Motor neuron (in vitro differentiated cells): ENCODE data around the gene OSGIN1. TPM values are rescaled to one million over a fixed set of nuclear protein-coding genes. Genes with fewer than 3 reads are reported as not detected.

Source experiments
- ATAC-seq, 8 experiments: fragments of 200-7000 bp; cut with Tn5 transposase; replicated peaks in 6 of 8; 2 replicates each; pipeline ENCODE4 v1.8.0; 2021; ENCODE audit warnings: mild to moderate bottlenecking in 8 of 8, moderate library complexity in 8 of 8
- H3K27ac ChIP-seq, 2 donors: fragments of 250-450 bp; sonication (Bioruptor Pico); 2 replicates each; pipeline ENCODE4 v1.9.0; 2021; ENCODE audit warnings: antibody characterized with exemption in 2 of 2, mild to moderate bottlenecking in 2 of 2, moderate library complexity in 1 of 2
- H3K4me1 ChIP-seq, 2 donors: fragments of 250-450 bp; sonication (Bioruptor Pico); replicated peaks in 1 of 2; 2 replicates each; pipeline ENCODE4 v1.6.1; 2021; ENCODE audit warnings: antibody characterized with exemption in 2 of 2, mild to moderate bottlenecking in 2 of 2, moderate library complexity in 1 of 2
- H3K4me3 ChIP-seq, 5 donors: fragments of 250-450 bp; sonication (Bioruptor Pico); 2 replicates each; pipeline ENCODE4 v1.9.0; 2021; ENCODE audit warnings: antibody characterized with exemption in 5 of 5, mild to moderate bottlenecking in 5 of 5, moderate library complexity in 4 of 5
- WGBS, 10 experiments: fragments of 450-650 bp; shearing (Covaris generic); methylation state at CpG; one replicate each; pipeline ENCODE4 v1.0.0; 2022; 5-methylcytosine and 5-hydroxymethylcytosine counted together
- in situ Hi-C, 9 experiments: fragments of 400-800 bp; cut with MboI; loops; one replicate each; pipeline ENCODE4 v1.15.0; 2021; ENCODE audit warnings: low sequenced_read_pairs in 9 of 9, low pct_unique_long_range_greater_than_20kb in 2 of 9; ENCODE audit not compliant: unreplicated experiment in 9 of 9
- total RNA-seq, 8 experiments: library from RNA; unstranded; fragments of 300-600 nt; gene quantifications; 2 replicates each; pipeline versions ENCODE4 v1.2.3 to v1.2.4, GENCODE V29; 2022

Gene OSGIN1
- total RNA-seq, 8 experiments from 2014 or later = 0.92 to 14.8 (median 2.0) TPM

DNA sequence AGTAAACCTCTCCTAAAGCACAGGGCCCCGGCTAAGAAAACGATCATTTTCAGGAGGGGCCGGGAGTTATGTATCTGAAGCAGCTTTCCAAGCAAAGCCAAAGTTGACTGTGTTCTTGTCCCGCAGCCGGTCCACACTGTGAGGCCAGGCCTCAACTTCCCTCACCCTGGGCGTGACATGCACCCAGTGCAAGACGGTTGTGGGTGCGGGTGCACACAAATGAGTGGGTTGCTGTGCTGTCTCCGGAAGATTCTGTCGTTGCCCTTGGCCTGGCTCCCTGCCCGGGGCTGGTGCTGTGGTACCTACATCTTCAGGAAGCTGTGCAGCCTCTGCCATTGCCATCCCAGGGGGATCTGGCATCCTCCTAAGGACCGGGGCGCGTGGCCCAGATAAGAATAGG is 37.5 kb upstream of the OSGIN1 start:
- WGBS, 10 experiments = 80 to 100% (median 98%) methylated on average over 1 to 11 of the region's 14 CpGs; no CpG with 5 or more reads in 4 of the 10 experiments
- ATAC-seq = no peak

DNA sequence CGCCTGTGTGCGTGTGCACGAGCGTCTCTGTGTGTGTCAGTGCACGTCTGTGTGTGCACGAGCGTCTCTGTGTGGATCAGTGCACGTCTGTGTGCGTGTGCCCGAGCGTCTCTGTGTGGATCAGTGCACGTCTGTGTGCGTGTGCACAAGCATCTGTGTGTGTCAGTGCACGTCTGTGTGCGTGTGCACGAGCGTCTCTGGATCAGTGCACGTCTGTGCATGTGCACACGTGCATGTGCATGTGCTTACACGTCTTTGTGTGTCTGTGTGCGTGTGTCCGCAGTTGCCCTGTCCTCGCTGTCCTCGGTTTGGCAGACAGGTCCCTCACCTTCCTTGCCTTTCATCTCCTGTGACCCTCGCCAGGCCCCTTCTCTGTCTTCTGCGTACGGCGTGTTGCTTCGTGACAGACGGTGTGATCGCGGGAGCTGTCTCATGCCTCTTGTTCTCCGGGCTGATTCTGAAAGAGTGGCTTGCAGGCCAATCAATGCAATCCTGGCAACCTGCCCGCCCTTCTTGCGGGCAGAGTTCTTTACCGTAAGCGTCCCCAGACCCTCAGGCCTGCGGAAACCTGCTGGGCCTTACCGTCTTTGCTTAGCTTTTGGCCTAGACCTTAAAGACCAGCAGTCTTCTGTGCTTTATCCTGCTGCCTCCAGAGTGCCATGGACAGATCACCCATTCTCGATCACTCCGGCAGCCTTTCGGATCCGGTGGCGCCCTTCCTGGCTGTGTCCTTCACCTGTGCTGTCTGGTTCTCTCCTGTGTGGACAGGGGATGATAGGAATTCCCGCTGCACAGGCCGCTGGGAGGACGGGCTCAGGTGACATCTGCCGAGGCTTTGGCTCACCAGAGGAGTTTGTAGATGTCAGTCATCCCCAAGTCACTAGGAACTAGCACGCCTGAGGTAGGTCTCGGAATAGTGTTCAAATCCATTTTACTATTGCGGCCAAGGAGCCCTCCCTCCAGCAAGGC is 35.6 kb upstream of the OSGIN1 start:
- no peak overlapping the region for H3K4me3 ChIP-seq
- 93 to 100% (median 95%) methylated on average over 1 to 16 of the region's 51 CpGs; no CpG with 5 or more reads in 3 of the 10 experiments for WGBS, 10 experiments
- no peaks in the 10 kb centered on the region for H3K4me1 ChIP-seq
- no peak overlapping the region for H3K27ac ChIP-seq
- in situ Hi-C loops = no loop called here
- no peak for ATAC-seq

More for the DNA sequence above, 37.5 kb upstream of the OSGIN1 start:
- H3K4me3 ChIP-seq = no peak overlapping the region
- no peak overlapping the region for H3K27ac ChIP-seq
- H3K4me1 ChIP-seq = no peaks in the 10 kb centered on the region
- in situ Hi-C loops = no loop called here

DNA sequence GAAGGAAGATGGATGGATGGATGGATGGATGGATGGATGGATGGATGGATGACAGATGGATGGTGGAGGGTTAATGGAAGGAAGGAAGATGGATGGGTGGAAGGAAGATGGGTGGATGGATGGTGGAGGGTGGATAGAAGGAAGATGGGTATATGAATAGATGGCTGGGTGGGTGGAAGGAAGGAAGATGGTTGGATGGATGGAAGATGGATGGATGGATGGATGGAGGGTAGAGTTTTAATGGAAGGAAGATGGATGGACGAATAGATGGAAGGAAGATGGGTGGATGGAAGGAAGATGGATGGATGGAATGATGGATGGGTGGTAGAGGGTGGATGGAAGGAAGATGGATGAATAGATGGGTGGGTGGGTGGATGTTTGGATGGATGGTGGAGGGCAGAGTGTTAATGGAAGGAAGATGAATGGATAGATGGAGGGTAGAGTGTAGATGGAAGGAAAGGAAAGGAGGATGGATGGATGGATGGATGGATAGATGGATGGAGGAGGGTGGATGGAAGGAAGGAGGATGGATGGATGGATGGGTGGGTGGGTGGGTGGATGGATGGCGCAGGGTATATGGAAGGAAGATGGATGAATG is 32.0 kb upstream of the OSGIN1 start:
- in situ Hi-C loops = no loop called here

DNA sequence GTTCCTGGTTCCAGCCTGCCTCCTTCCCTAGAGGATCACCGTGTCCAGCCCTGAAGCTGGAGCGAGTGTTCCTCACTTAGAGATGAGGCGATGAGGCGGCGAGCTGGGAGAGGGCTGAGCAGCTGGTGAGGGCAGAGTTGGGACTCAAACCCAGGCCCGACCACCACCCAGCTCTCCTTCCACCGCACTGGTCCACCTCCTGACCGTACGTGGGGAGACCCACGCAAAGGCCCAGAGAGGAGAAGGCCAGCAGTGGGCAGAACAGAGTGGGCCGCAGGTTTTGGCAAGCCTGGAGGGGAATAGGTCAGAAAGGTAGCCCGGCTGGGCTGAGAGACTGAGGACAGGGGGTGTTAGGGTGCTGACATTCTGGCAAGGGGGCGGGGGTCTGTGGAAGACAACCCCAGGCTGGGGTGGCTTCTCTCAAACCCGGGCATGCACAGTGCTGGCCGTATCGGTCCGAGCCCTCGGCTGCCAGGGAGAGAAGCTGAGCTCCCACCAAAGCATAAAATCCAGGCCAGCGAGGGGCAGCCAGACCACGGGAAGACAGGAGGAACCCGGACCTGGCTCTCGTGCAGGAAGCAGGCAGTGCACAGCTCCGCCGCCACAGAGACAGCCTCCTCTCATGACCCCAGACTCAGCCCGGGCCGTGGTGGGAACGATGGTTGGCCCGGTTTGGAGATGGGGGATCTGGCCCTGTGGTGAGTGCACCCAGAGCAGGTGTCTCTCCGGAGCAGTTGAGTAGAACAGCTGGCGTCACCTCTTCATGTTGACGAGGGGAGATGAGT is 29.3 kb upstream of the OSGIN1 start:
- Histone ChIP-seq H3K27ac (peak overlapping the region in 1 of 2 donors; percentile 3), H3K4me3 (no peak overlapping the region), H3K4me1 (peaks cover 11 to 13% of the 10 kb centered on the region in 2 donors)
- 80 to 98% (median 89%) methylated on average over 2 to 8 of the region's 31 CpGs; no CpG with 5 or more reads in 4 of the 10 experiments for WGBS, 10 experiments
- ATAC-seq = no peak
- in situ Hi-C loops = no loop called here

More for the DNA sequence above, 32.0 kb upstream of the OSGIN1 start:
- Histone ChIP-seq H3K4me3 (no peak overlapping the region), H3K27ac (no peak overlapping the region), H3K4me1 (peaks cover 10 to 11% of the 10 kb centered on the region in 2 donors)
- WGBS, 10 experiments = 17 to 93% (median 63%) methylated on average over 1 of the region's 2 CpGs; no CpG with 5 or more reads in 2 of the 10 experiments
- no peak for ATAC-seq

DNA sequence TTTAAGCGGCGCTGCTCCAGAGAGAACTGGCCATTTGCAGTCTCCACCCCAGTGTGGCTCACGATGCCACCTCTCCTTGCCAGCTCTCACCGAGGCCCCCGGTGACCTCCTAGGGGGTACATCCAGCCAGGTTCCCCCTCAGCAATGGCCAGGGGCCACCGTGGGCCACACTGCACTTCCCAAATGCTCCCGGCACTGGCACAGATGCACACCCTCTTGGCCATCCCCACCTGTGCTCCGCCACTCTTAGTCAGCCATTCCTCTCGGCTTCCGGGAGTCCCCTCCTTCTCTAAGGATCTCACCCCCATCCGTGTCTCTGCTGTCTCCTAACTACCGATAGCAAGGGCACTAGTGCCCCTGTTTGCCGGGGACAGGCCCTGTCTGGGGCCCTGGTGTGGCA is 28.4 kb upstream of the OSGIN1 start:
- no peak overlapping the region for H3K4me3 ChIP-seq
- in situ Hi-C loops = loop anchor here in 1 of 9 experiments (25.0 kb wide), 1 partner anchor 563 kb away; no protein-coding TSS in a partner anchor
- 83 to 100% (median 94%) methylated on average over 2 to 5 of the region's 13 CpGs; no CpG with 5 or more reads in 5 of the 10 experiments for WGBS, 10 experiments
- no peak overlapping the region for H3K27ac ChIP-seq
- ATAC-seq = no peak
- peaks cover 11 to 13% of the 10 kb centered on the region in 2 donors for H3K4me1 ChIP-seq

DNA sequence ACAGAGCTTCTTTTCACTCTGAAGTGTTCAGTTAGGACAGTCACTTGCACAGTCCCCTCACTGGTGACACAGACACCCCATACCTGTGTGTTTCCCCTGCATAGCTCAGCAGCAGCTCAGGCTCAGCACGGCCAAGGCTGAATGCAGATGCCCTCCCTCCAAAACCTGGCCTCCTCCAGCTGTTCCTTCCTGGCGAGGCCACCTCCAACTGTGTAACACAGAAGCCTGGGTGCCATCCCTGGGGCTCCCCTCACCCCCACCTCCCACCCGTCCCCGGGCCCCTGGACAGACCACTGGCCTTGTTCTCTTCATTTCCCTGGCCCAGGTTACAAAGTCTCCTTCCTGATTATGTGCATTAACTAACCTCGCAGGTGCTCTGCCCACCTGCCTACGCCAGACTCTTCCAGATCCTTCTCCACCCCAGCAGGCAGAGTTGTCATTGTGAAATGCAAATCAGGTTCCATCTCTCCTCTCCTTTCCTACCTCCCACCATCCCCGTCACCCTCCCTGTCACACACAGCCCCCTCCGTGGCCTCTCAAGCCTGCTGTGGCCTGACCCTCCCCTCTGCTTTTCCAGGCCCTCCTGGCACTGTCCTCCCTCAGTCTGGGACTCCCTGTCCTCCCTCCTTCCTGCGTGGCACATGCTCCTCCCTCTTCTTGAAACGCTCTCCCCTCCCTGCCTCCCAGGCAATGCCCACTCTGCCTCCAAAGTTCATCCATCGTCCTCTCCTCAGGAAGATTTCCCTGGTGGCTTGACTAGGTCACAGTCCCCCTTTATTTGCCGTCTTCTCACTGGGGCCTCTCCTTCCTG is 27.7 kb upstream of the OSGIN1 start:
- ATAC-seq = no peak
- no peak overlapping the region for H3K4me3 ChIP-seq
- no peak overlapping the region for H3K27ac ChIP-seq
- WGBS, 10 experiments = 40 to 100% (median 79%) methylated on average over 1 to 4 of the region's 12 CpGs; no CpG with 5 or more reads in 4 of the 10 experiments
- peaks cover 11 to 13% of the 10 kb centered on the region in 2 donors for H3K4me1 ChIP-seq
- in situ Hi-C loops = loop anchor here in 1 of 9 experiments (25.0 kb wide), 1 partner anchor 562 kb away; no protein-coding TSS in a partner anchor

DNA sequence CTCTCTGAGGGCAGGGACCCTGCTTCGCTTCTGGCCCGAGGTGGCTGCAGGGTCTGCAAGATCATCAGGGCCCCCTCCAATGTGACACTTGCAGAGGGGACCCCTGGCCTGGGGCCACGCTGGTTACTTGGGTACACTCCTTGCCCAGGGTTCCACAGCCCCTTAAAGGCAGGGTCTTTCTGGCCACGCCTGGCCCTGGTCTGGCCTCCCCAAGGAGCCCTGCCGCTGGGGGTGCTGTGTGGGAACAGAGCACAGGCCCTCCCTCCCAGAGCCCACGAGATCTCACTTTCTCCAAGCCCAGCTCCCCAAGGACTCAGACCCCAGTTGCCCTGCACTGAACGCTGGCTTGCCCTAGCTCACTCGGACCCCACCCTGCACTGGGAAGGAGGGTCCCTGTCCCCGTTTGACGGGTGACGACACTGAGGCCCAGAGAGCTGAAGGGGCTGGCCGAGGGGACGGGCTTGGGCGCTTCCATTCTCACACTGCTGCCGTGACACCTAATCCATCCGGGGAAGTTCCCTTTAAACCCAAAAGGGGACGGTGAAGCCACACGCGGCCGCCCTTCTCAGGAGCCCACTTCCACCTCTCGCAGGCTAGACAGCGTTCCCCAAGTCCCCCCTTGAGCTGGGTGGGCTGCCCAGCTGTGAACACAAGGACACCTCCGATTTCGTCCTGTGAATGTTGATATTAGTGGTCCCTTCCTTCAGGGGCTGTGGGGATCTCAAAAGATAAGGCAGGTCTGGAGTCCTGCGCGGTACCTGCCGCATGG is 26.9 kb upstream of the OSGIN1 start:
- in situ Hi-C loops = loop anchor here in 1 of 9 experiments (25.0 kb wide), 1 partner anchor 561 kb away; no protein-coding TSS in a partner anchor
- 20 to 100% (median 59%) methylated on average over 1 to 13 of the region's 27 CpGs; no CpG with 5 or more reads in 3 of the 10 experiments for WGBS, 10 experiments
- peaks cover 11 to 13% of the 10 kb centered on the region in 2 donors for H3K4me1 ChIP-seq
- peak in 6 of 8 experiments; percentile 4 to 37 (median 16) for ATAC-seq
- no peak overlapping the region for H3K4me3 ChIP-seq
- H3K27ac ChIP-seq = no peak overlapping the region

DNA sequence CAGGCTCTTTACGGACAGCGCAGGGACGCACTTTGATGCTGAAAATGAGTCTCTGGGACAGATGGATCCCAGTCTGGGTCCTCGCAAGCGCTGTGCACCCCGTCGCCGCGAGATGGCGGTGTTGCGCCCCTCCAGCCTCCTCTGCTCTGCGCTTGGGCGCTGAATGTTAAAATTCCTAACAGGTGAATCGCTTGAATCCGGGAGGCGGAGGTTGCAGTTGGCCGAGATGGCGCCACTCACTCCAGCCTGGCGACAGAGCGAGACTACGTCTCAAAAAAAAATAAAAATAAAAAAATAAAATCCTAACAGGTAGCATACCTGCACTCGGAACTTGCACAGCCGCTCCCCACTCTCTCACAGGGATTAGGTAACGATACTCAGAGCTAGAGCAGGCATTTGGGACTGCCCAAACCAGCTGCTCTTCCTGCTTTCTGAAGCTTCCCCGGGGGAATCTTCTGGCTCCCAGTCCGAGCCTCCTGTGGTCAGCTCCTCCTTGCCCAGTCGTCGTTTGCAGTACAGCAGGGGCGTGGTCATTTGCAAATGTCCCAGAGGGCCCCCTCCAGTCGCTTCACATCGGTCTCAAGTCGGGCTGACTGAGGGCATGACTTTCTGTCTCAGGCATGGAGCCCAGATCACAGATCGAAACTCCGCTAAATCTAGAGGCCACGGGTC is 26.2 kb upstream of the OSGIN1 start:
- peak; percentile 83 to 97 (median 88) for ATAC-seq
- 3 to 50% (median 20%) methylated on average over 2 to 21 of the region's 35 CpGs; no CpG with 5 or more reads in 1 of the 10 experiments for WGBS, 10 experiments
- Histone ChIP-seq H3K4me1 (peaks cover 11 to 13% of the 10 kb centered on the region in 2 donors), H3K4me3 (no peak overlapping the region), H3K27ac (no peak overlapping the region)
- in situ Hi-C loops = loop anchor here in 1 of 9 experiments (25.0 kb wide), 1 partner anchor 560 kb away; no protein-coding TSS in a partner anchor

DNA sequence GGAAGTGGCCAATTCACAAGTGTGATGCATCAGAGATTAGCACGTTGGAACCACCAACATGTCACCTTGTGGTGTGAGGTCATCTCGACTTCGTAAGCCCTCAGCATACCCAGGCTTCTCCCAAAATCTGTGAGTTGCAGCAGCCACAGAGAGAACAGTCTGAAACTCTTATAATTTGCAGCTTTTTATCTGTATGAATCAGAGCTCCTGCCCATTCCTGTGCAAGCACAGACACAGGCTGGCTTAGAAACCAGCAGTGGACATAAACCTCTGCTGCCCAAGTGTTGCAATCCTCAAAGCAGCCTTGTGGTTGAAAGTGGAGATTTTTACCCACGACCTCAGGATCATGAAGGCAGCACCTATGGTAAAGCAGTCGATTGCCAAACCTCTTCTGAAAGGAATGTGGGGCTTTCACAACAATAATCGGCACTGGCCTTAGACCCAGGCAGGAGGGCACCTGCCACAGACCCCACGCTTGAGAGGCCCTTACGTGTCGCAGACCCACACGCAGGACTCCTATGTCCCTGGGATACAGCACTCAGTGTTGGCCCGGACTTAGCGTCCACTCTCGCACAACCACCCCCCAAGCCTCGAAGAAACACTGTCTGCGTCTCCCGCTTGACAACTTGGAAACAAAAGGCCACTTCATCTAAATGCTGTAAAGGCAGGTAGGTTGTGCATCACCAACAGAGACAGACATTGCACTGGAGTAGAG is 24.5 kb upstream of the OSGIN1 start:
- Histone ChIP-seq H3K27ac (no peak overlapping the region), H3K4me1 (peaks cover 2 to 4% of the 10 kb centered on the region in 2 donors), H3K4me3 (no peak overlapping the region)
- 0 to 100% (median 74%) methylated on average over 1 to 12 of the region's 16 CpGs; no CpG with 5 or more reads in 3 of the 10 experiments for WGBS, 10 experiments
- in situ Hi-C loops = loop anchor here in 1 of 9 experiments (25.0 kb wide), 1 partner anchor 559 kb away; no protein-coding TSS in a partner anchor
- no peak for ATAC-seq

DNA sequence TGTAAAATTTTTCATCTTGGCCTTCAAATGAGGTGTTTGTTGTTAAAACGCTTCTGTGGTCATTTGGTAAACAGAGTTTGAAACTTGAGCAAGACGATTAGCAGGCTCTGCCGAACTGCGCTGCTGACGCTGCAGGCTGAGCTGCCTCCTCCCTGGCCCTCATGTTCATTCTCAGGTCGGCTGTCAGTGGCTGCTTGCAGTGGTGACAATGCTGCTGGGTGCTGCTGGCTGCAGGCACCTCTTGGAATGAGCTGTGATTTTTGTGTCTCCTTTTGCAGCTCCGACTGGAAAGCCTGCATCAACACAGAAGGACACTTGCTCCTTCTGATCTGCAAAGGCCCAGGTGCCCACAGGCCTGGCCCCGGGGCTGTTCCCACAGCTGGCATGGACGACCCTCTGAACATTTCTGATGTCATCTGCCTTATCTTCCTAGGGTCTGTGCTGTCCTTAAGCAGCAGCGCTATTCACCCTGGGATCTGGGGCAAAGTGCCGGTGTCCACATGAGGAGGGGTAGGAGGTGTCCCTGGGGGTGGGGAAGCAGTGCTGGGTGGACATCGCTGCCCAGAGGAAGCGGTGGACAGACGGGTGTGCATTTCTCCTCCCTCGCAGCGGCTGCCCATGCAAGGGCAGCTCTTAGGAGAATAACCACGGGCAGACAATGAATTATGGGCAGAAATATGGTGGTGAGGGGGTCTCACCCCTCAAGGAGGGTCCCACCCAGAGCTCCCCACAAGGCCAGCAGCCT is 23.1 kb upstream of the OSGIN1 start:
- in situ Hi-C loops = loop anchor here in 1 of 9 experiments (25.0 kb wide), 1 partner anchor 557 kb away; no protein-coding TSS in a partner anchor
- ATAC-seq = no peak
- 40 to 100% (median 80%) methylated on average over 1 to 8 of the region's 17 CpGs; no CpG with 5 or more reads in 1 of the 10 experiments for WGBS, 10 experiments
- Histone ChIP-seq H3K4me1 (peaks cover 0 to 3% of the 10 kb centered on the region in 2 donors), H3K27ac (no peak overlapping the region), H3K4me3 (no peak overlapping the region)
